Lung (tissue), 12 donors: ENCODE data around the gene PMEPA1. TPM values are rescaled to one million over a fixed set of nuclear protein-coding genes. Genes with fewer than 3 reads are reported as not detected.

Source experiments
- ATAC-seq: fragments of 200-7000 bp; cut with Tn5 transposase; one replicate; pipeline ENCODE4 v1.9.1; 2020; ENCODE audit warnings: moderate number of reproducible peaks; ENCODE audit not compliant: insufficient read depth, low FRiP score
- DNase-seq, 3 donors: peaks; one replicate each; pipeline ENCODE4 v3.0.0-alpha.2; 2013 to 2017
- H3K27ac ChIP-seq, 2 donors: one replicate each; pipeline ENCODE4 v1.5.1; 2013; ENCODE audit warnings: mild to moderate bottlenecking in 2 of 2, moderate library complexity in 2 of 2, control low read depth in 1 of 2, inconsistent platforms in 1 of 2, low read depth in 1 of 2, low read length in 1 of 2
- H3K27me3 ChIP-seq, 3 donors: one replicate each; pipeline ENCODE4 v1.5.1; 2013; ENCODE audit warnings: low read length in 2 of 3; ENCODE audit not compliant: control insufficient read depth in 3 of 3, insufficient read depth in 3 of 3
- H3K36me3 ChIP-seq, 4 donors: one replicate each; pipeline ENCODE4 v1.5.1; 2013; ENCODE audit warnings: low read length in 4 of 4, mild to moderate bottlenecking in 1 of 4, moderate library complexity in 1 of 4; ENCODE audit not compliant: control insufficient read depth in 4 of 4, insufficient read depth in 4 of 4
- H3K4me1 ChIP-seq, 5 donors: one replicate each; pipeline ENCODE4 v1.5.1; 2013; ENCODE audit warnings: low read length in 5 of 5, mild to moderate bottlenecking in 2 of 5, moderate library complexity in 1 of 5; ENCODE audit not compliant: control insufficient read depth in 5 of 5, insufficient read depth in 5 of 5
- H3K4me3 ChIP-seq: one replicate; pipeline ENCODE4 v1.5.1; 2013; ENCODE audit warnings: mild to moderate bottlenecking, control low read depth, moderate library complexity
- H3K9ac ChIP-seq, 2 donors: one replicate each; pipeline ENCODE4 v1.5.1; 2013; ENCODE audit warnings: low read length in 2 of 2, control low read depth in 1 of 2; ENCODE audit not compliant: insufficient read depth in 1 of 2
- H3K9me3 ChIP-seq, 4 donors: one replicate each; pipeline ENCODE4 v1.5.1; 2013; ENCODE audit warnings: low read length in 3 of 4, mild to moderate bottlenecking in 1 of 4, moderate library complexity in 1 of 4; ENCODE audit not compliant: control insufficient read depth in 4 of 4, insufficient read depth in 3 of 4
- CTCF ChIP-seq: IDR thresholded peaks from 2 replicates; pipeline ENCODE4 v1.5.1; 2012; ENCODE audit warnings: mild to moderate bottlenecking; ENCODE audit errors: control extremely low read depth, extremely low read depth
- WGBS, 2 donors: extraction: QIAGEN DNeasy Blood & Tissue Kit; methylation state at CpG; one replicate each; pipeline ENCODE4 v1.1.7; 2013; 5-methylcytosine and 5-hydroxymethylcytosine counted together
- polyA plus RNA-seq, 2 donors: library from polyadenylated mRNA; stranded (reverse); fragments of 200-250 nt; gene quantifications; one replicate each; pipeline ENCODE4 v1.2.1, GENCODE V29; 2013
- total RNA-seq, 2 donors: library from RNA; depleted of rRNA in 1 of 2; stranded (reverse); fragments of >200 nt in 1 of 2; gene quantifications; one replicate each; pipeline ENCODE4 v1.2.1, GENCODE V29; 2014 to 2021
- donor health status: control.
- donor health status: control.
- donor health status: Bipolar disorder and iron deficiency.
- donor health status: healthy.
- donor health status: DM: yes; HTN: yes; CAD: no.

The PMEPA1 gene
- total and polyA plus RNA-seq, 4 donors, result 10.0 to 44.0 (median 23.9) TPM

GRCh38 chr20:57705127-57705899 lies 4.5 kb downstream of the PMEPA1 start:
- H3K4me3 ChIP-seq, result no peak overlapping the region
- peaks cover 0 to 27% (median 4%) of the 10 kb centered on the region in 5 donors for H3K4me1 ChIP-seq
- H3K36me3 ChIP-seq, result no peaks in the 10 kb centered on the region
- no peak overlapping the region for H3K9ac ChIP-seq
- no peaks in the 10 kb centered on the region for H3K27me3 ChIP-seq
- no peak for TF ChIP-seq CTCF
- no peak overlapping the region for H3K27ac ChIP-seq
- ATAC-seq (no peak), DNase-seq (no peak)
- 78 to 86% methylated on average over 18 of the region's 18 CpGs for WGBS, 2 donors
- no peaks in the 10 kb centered on the region for H3K9me3 ChIP-seq

- 80 to 83% methylated on average over 14 of the region's 14 CpGs for WGBS, 2 donors
- H3K4me1 ChIP-seq, result peaks cover 0 to 27% (median 4%) of the 10 kb centered on the region in 5 donors
These were observed 5.6 kb downstream of the PMEPA1 start for GRCh38 chr20:57704245-57704644.

GRCh38 chr20:57703013-57703412 lies 6.8 kb downstream of the PMEPA1 start:
- TF ChIP-seq CTCF, result no peak
- peaks cover 0 to 21% (median 7%) of the 10 kb centered on the region in 5 donors for H3K4me1 ChIP-seq
- H3K36me3 ChIP-seq, result peaks cover 0 to 3% (median 0%) of the 10 kb centered on the region in 4 donors
- no peak overlapping the region for H3K27ac ChIP-seq
- no peak overlapping the region for H3K9ac ChIP-seq
- H3K27me3 ChIP-seq, result no peaks in the 10 kb centered on the region
- H3K4me3 ChIP-seq, result no peak overlapping the region
- WGBS, 2 donors, result 78 to 82% methylated on average over 6 of the region's 6 CpGs
- H3K9me3 ChIP-seq, result no peaks in the 10 kb centered on the region
- DNase-seq (no peak), ATAC-seq (no peak)

More at GRCh38 chr20:57704245-57704644, 5.6 kb downstream of the PMEPA1 start:
- H3K9me3 ChIP-seq, result no peaks in the 10 kb centered on the region
- no peaks in the 10 kb centered on the region for H3K36me3 ChIP-seq
- no peak overlapping the region for H3K27ac ChIP-seq
- no peak overlapping the region for H3K4me3 ChIP-seq
- H3K27me3 ChIP-seq, result no peaks in the 10 kb centered on the region
- ATAC-seq (no peak), DNase-seq (no peak)
- TF ChIP-seq CTCF, result no peak
- H3K9ac ChIP-seq, result no peak overlapping the region
